SKM-1 treated with dmso at 0.1 percent for 144 hours (cell line): Measurements from ENCODE around the gene PDCD7.

ENCODE experiments used
- DNase-seq: peaks from one replicate; lab custom pipeline; 2025; ENCODE audit not compliant: unreplicated experiment; lab: John Stamatoyannopoulos, UW

PDCD7 gene

DNA sequence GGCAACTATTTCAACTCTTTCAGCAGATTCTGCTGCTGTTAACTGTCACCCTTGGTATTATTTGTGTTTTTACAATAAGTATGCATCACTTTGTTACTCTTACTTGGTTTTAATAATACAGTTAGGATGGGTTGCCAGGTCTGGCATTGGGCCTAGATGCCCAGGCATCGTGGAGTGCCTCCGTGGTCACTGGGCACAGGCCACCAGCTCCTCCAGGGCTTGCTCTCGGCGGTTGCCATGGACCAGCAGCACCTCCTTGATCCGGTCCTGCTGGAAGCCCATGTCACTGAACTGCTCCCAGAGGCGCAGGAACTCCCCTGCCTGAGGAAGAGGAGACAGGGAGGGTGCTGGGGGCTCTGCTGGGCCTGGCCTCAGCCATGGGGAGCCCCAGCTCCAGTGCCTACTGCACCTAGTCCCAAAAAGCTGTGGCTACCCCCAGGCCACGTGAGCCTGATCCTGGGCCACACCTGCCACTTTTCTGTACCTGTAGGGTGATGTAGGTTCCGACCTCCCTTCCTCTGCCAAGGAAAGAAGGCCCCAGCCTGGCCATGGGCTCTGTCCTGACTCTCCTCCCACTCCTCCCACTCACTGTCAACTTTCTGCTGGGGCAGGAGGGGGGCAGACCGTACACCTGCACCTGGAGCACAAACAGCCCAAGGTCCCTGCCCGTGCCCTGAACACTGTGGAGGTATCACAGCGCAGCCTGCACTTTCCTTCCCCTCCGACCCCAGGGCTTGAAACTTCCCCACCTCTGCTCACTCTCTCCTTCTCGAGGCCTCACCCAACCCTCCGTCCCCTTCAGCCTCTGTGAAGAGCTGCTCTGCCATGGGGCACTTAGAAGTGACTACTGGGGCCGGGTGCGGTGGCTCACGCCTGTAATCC, 40.5 kb downstream of the PDCD7 start:
- no peak for DNase-seq

DNA sequence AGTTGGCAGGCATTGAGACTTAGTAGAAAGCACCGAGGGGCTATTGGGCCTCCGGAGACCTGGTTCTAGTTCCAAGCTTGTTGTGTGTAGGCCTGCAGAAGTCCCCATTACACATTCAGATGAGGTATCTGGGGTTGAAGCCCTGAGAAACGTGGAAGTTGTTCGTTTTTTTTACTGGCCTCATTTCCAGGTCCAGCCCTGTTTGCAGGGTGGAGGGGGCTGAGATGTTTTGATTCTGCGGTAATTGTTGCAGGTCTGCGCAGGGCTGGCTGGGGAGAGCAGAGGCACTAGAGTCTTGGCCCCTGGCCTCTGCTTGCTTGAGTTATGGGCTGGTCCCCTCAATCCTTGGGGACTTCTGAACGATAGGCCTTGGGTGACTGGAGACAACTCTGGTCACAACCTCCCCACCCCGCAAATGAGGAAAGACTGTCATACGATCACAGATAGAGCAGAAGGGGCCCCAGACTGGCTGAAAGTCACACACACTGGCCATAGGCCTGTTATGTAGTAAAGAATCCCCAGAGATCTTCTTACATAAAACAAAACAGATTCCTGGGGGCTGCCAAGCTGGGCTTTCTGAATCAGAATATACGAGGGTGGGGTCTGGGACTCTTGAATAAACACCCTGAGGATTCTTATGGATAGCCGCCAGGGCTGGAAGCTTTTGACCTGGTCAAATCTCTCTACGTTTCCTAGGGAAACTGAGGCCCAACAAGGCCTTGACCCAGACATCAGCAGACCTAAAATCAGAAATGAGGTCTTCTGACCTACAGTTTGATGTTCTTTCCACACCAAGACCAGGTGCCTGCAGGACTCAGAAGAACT, 41.5 kb downstream of the PDCD7 start:
- no peak for DNase-seq

DNA sequence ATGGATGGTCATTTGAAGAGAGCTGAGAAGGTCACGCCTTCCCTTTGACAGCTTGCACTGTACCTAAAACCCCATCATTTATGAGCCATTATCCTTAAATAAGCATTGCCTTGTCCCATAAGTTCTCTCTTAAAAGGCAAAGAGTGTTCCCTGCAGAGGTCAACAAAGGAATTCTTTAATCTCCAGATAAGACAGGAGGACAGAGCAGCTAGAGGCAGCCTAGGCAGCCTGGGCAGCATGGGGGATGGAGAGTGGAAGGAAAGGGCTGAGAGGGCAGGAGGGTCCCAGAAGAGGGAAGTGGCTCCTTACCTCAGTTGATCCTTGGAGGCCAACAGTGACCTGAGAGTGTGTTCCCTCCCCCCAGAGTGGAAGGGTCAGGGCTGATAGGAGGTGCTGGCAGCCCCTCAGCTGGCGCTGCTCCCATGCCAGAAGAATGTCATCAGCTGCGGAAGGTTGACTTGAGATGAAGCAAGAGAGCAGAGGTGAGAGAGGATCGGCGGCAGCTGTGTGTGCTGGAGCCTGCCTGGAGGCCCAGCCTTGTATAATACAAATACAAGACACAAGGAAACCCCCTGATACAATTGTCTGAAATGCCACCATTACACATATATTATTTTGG, 44.3 kb downstream of the PDCD7 start:
- DNase-seq = no peak

DNA sequence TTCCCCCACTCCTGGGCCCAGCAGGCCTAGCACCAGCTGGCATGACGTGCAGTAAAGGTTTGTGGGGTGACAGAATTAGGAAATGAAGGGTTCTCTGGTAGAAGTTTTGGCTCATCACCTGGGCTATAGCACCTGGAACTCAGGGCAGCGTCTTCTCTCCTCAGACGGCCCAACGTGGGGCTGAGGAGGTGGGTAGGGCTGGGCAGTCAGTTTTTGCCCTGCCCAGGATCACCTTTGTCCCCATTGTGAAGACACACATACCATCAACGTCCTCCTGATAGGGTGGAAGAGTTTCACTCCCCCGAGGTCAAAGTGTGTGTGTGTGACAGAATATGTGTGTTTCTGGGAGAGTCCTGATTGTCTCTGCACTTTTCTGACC, 45.0 kb downstream of the PDCD7 start:
- DNase-seq = no peak

DNA sequence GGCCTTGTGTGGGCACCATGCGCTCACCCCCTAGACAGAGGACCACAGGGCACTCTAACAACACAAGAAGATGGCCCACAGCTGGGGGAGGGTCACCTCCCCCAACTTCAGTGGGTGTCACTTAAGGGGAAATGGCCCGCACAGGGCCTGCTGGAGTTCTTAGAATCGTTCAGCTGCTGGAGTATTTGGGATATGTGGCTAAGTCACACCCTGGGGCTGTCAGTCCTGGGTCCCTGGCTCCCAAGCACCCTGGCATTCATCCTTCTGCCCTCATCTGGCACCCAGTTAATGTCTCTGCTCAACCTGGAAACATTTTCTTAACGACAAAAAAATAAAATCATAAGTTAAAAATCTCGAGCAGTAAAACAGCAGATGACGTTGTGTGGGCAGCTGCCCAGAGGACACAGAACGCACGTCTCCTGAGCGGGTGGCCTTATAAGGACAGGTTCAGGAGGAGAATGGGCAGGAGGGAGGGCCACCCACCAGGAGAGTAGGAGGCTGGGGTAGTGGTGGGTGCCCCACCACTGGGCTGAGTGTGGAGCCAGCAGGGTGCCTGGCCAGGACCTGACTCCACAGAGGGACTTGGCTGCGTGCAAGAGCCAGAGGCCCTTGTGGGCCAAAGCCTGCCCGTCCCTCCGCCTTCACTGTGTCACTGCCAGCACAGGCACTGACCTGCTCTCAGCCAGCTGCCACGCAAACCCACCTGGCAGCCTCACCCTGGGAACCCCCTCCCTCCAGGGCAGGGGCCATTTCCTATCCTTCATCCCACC, 45.5 kb downstream of the PDCD7 start:
- DNase-seq = no peak

DNA sequence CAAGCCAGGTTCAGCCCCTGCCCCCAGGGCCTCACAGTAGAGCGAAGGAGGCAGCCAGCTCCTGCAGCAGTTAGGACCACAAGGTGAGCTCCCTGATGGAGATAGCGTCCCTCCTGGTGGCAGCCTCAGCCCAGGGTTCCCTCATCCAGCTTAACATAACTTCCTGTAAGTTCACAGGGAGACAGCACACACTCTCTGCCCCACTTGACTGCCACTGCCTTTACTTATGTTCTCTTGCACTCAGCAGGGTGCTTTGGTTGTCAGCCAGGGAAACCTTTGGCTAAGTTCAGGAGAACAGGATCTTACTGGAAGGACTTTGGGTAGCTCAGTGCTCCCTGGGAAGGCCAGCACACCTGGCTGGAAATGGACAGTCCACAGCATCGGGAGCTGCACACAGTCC, 46.2 kb downstream of the PDCD7 start:
- DNase-seq = no peak

DNA sequence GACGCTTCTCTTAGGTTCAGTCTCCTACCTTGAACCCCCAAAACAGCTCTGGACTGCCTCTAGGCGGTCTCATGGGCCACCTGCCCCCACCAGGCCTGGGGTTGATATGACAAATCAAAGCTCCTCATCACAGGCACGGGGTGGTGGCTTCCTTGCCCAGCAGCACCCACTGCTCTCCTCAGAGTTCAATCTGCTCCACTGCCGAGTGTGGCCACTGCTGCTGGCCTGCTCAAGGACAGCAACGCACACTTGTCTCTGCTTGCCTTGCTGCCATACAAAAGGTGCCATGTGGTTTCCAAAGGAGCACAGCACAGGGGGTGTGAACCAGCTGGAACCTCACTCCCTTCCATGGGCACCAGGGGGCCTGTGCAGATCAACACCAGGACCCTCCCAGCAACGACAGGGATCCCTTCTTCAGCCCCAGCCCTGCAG, 46.9 kb downstream of the PDCD7 start:
- no peak for DNase-seq

DNA sequence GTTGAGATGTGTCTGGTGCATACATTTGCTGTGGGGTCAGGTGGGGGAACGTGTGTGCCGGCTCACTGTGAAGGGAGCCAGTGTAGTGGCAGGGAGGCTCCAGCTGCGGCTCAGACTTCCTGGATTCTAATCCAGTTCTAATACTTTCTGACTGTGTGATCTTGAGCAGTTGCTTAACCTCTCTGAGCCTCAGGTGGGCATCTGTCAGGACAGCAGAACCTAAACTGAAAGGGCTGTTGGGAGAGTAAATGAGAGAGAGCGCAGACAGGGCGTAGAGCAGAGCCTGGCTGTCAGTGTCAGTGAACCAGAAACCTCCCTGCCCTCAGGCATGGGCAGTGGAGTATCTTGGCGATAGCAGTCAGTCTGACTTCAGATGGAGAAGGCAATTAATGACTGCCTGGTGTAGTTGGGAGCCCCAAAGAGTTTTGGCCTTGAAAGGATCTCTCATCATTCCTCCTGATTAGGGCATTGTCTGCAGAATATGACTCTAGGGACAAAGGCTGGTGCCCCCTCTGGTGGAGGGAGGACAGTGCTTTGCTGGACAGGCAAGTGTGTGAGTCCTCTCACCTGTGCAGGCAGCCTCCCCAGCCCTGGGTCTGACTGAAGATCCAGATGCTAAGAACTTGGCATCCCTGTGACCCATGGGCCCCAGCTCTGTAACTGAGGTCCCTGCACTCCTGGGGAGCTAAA, 47.5 kb downstream of the PDCD7 start:
- DNase-seq = peak; percentile 11

DNA sequence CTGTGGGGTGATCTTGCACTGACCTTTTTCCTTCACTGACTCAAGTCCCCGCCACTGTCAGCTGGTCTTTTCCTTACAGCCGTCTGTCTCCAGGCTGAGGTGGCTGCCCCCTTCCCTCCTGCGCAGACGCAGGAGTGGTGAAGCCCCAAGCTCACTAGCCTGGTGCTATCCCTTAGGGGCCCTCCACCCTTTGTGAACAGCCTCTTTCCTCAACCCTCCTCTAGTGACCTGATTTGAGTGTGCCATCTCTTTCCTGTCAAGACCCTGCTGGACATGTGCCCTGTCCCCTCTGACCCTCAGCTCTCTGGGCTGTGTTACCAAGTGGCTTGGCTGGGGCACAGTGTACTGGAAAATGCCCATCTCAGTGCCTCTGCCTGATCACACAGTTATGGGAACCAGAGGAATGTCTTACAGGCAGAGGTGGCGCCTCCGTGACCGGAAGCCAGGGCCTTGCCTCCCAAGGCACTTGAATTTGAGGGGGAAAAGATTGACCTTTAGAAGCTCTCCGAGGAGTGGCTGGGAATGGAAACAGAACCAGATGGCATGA, 48.3 kb downstream of the PDCD7 start:
- no peak for DNase-seq

DNA sequence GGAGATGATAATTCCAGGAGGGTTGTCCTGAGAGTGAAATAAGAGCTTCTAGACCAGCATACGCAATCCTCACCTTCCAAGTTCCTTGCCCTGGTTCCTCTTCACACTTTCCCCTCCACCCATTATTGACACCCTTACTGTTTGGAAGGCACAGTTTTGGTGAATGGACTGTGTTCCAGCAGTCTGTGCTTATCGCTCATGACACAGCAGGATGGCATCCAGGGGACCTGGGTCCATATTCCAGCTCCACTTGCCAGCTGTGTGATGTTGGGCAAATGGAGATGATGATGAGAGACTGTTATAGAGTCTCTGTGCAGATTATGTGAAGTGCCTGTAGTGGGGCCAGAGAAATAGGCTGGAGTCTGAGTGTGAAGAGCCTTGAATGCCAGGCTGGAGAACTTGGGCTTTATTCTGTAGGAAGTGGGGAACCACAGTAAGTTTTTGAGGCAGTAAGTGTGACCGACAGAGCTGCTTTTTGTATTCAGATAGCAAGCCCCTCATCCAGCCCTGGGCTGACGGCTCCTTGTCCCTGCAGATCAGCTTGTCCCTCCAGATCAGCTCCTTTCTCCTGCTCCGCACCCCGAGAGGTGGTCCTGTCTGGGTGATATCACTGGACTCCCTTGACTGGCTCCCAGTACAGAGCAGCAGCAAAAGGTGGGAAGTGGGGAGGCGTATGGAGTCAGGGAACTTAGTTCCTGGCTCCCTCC, 49.0 kb downstream of the PDCD7 start:
- no peak for DNase-seq

DNA sequence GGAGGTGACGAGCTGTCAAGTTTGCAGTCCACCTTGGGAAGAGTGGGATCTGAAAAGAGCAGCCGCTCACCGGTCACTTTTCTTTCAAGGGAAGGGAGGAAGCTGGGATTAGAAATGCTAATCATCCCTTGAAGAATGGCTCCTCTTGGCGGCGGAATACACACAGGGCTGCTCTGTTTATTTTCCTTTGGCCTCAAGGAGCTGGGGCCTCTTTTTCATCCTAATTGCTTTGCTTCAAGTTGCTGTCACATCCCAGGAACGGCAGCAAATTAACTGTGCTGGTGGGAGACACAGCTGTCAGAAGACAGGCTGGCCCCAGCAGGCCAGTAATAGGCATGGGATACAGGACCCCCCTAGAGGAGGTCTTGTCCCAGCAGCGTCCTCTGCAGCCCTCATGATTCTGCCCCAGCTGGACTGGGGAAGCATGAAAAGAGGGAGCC, 50.3 kb downstream of the PDCD7 start:
- DNase-seq = no peak

DNA sequence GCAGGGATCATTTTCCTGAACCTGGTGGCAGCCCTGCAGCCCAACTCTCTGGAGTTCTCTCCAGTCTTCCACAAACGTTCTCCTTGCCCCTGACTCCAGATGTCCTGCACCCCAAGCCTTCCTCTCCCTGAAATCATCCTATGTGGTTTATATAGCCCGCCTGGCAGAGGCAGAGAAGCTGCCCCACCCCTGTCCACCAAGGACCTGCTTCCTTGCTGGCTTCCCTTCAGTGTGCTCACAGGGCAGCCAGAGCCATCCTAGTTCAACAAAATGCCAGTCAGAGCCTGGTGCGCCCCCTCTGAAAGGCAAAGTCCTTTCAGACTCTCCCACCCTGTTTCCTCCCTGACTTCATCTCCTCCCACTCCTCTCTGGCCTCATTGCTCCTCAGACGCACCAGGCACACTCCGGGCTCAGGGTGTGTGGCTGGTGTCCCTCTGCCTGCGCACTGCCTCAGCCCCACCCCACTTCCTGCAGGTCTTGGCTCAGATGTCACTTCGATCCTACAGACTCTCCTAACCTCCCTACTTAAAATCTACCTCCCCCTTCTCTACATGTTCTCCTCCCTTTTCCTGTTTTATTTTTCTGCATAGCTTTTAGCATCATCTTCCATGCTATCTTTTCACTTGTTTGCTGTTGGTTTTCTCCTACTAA, 51.2 kb downstream of the PDCD7 start:
- no peak for DNase-seq

DNA sequence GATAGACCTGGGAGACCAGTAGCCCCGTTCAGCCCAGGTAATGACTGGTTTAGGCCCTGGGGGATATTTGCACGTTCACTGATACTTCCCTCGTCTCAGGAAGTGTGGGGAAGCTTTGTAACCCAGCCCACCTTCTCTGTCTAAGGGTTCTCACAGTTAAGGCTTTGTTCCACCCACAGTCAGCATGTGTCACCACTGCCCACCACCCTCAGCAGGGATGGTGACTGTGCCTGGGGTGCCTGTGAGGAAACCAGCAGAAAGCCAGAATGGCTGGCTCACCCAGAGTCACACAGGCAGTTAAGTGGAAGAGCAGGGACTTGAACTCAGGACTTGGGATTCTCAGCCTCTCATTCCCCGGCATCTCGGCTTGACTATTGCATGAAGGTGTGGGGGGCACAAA, 51.9 kb downstream of the PDCD7 start:
- DNase-seq = no peak

DNA sequence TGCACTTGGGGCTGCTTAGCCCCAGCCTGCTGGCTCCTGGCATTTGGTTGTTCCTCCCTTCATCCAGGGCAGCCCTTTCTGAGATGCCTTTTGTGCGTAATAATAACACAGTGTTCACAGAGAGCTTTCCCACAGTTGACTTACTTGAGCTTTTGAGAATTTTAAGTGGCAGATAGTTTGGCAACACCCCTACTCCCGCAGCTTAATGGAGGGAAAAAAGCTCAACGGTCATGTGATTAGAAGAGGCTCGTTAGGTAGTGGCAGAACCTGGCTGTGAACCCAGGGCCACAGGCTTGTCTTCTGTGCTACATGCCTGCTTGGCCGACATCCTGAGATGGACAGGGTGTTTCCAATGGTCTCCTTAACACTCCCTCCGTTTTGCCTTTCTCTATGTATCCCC, 52.3 kb downstream of the PDCD7 start:
- no peak for DNase-seq

DNA sequence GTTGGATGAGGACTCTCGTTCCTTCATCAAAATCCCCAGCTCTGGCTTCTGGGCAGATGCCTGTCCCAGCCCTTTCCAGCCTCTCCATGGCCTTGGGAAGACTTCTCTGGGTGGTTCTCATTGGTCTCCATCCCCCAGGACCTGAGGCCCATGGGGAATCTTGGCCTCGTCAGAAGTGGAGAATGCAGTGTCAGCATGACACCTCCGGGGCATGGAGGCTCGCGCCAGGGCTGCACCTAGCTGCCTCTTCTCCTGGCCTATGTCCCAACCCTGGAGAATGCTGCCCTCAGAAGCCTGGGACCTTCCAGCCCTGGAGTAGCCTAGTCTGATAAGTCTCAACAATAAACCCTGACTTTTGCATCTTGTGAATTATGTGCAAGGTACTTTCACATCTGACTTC, 54.0 kb downstream of the PDCD7 start:
- DNase-seq = no peak

DNA sequence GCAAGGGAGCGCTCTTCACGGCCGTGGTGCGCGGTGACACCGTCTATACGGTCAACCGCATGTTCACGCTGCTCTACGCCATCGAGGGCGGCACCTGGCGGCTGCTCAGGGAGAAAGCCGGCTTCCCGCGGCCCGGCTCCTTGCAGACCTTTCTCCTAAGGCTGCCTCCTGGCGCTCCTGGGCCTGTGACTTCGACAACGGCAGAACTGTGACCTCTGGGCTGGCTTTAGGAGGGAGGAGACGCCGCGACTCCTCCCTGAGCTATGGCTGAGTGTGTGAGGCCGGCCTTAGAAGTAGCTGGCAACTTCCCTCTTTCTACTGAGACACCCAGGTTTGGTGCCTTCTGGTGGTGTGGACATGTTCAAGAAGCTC, 55.6 kb downstream of the PDCD7 start:
- no peak for DNase-seq

DNA sequence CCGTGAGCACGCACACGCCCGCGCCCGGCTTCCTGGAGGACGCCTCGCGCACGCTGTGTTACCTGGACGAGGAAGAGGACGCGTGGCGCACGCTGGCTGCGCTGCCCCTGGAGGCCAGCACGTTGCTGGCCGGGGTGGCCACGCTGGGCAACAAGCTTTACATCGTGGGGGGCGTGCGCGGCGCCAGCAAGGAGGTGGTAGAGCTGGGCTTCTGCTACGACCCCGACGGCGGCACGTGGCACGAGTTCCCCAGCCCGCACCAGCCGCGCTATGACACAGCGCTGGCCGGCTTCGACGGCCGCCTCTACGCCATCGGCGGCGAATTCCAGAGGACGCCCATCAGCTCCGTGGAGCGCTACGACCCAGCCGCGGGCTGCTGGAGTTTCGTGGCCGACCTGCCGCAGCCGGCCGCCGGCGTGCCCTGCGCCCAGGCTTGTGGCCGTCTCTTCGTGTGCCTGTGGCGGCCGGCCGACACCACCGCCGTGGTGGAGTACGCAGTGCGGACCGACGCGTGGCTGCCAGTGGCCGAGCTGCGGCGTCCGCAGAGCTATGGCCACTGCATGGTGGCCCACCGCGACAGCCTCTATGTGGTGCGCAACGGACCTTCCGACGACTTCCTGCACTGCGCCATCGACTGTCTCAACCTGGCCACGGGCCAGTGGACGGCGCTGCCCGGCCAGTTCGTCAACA, 56.2 kb downstream of the PDCD7 start:
- DNase-seq = no peak

DNA sequence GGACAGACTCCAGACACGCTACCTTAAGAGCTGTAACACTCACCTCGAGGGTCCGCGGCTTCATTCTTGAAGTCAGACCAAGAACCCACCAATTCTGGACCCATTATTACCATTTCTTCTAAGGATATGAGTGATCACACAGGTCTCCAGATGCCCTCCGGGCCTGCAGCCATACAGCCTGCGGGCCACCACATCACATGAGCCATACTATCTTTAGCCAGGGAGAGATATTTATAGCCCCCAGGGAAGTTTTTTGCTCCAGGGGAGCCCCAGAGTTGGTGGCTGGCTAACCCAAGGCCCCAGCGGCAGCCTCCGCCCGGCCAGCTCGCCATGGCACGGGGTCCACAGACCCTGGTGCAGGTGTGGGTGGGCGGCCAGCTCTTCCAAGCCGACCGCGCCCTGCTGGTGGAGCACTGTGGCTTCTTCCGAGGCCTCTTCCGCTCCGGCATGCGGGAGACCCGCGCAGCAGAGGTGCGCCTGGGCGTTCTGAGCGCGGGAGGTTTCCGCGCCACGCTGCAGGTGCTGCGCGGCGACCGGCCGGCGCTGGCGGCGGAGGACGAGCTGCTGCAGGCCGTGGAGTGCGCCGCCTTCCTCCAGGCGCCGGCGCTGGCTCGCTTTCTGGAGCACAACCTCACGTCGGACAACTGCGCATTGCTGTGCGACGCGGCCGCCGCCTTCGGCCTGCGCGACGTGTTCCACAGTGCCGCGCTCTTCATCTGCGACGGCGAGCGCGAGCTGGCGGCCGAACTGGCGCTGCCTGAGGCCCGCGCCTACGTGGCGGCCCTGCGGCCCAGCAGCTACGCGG, 56.9 kb downstream of the PDCD7 start, which contains the start of gene KBTBD13:
KBTBD13 (plus strand) TSS at position 261 of the 805 bp plus-strand sequence; CDS start at position 331, 70 bp downstream.
- no peak for DNase-seq
